Lung (tissue), 13 donors: ENCODE results near the gene FUT8. TPM values are rescaled to one million over a fixed set of nuclear protein-coding genes. Genes with fewer than 3 reads are reported as not detected.

Experiments
- ATAC-seq: fragments of 200-7000 bp; cut with Tn5 transposase; one replicate; pipeline ENCODE4 v1.9.1; 2020; ENCODE audit warnings: moderate number of reproducible peaks; ENCODE audit not compliant: insufficient read depth, low FRiP score
- DNase-seq, 3 donors: peaks; one replicate each; pipeline ENCODE4 v3.0.0-alpha.2; 2013 to 2017
- H3K27ac ChIP-seq, 2 donors: one replicate each; pipeline ENCODE4 v1.5.1; 2013; ENCODE audit warnings: mild to moderate bottlenecking in 2 of 2, moderate library complexity in 2 of 2, control low read depth in 1 of 2, inconsistent platforms in 1 of 2, low read depth in 1 of 2, low read length in 1 of 2
- H3K27me3 ChIP-seq, 3 donors: one replicate each; pipeline ENCODE4 v1.5.1; 2013; ENCODE audit warnings: low read length in 2 of 3; ENCODE audit not compliant: control insufficient read depth in 3 of 3, insufficient read depth in 3 of 3
- H3K36me3 ChIP-seq, 4 donors: one replicate each; pipeline ENCODE4 v1.5.1; 2013; ENCODE audit warnings: low read length in 4 of 4, mild to moderate bottlenecking in 1 of 4, moderate library complexity in 1 of 4; ENCODE audit not compliant: control insufficient read depth in 4 of 4, insufficient read depth in 4 of 4
- H3K4me1 ChIP-seq, 5 donors: one replicate each; pipeline ENCODE4 v1.5.1; 2013; ENCODE audit warnings: low read length in 5 of 5, mild to moderate bottlenecking in 2 of 5, moderate library complexity in 1 of 5; ENCODE audit not compliant: control insufficient read depth in 5 of 5, insufficient read depth in 5 of 5
- H3K4me3 ChIP-seq: one replicate; pipeline ENCODE4 v1.5.1; 2013; ENCODE audit warnings: mild to moderate bottlenecking, control low read depth, moderate library complexity
- H3K9ac ChIP-seq, 2 donors: one replicate each; pipeline ENCODE4 v1.5.1; 2013; ENCODE audit warnings: low read length in 2 of 2, control low read depth in 1 of 2; ENCODE audit not compliant: insufficient read depth in 1 of 2
- H3K9me3 ChIP-seq, 4 donors: one replicate each; pipeline ENCODE4 v1.5.1; 2013; ENCODE audit warnings: low read length in 3 of 4, mild to moderate bottlenecking in 1 of 4, moderate library complexity in 1 of 4; ENCODE audit not compliant: control insufficient read depth in 4 of 4, insufficient read depth in 3 of 4
- WGBS, 2 donors: extraction: QIAGEN DNeasy Blood & Tissue Kit; methylation state at CpG; one replicate each; pipeline ENCODE4 v1.1.7; 2013; 5-methylcytosine and 5-hydroxymethylcytosine counted together
- polyA plus RNA-seq, 2 donors: library from polyadenylated mRNA; stranded (reverse); fragments of 200-250 nt; gene quantifications; one replicate each; pipeline ENCODE4 v1.2.1, GENCODE V29; 2013
- small RNA-seq: library from RNA; depleted of rRNA; stranded (forward); fragments of <200 nt; gene quantifications from one replicate; pipeline ENCODE3, GENCODE V24; 2014; ENCODE audit warnings: low replicate concordance
- total RNA-seq, 2 donors: library from RNA; depleted of rRNA in 1 of 2; stranded (reverse); fragments of >200 nt in 1 of 2; gene quantifications; one replicate each; pipeline ENCODE4 v1.2.1, GENCODE V29; 2014 to 2021
- TF ChIP-seq, protein P1 (sequence below): IDR thresholded peaks from 2 replicates; pipeline ENCODE4 v1.5.1; 2012; ENCODE audit warnings: mild to moderate bottlenecking; ENCODE audit errors: control extremely low read depth, extremely low read depth
- donor health status: control.
- donor health status: control.
- donor health status: Bipolar disorder and iron deficiency.
- donor health status: healthy.
- donor health status: DM: yes; HTN: yes; CAD: no.

The FUT8 gene
- total and polyA plus RNA-seq, 4 donors, result 9.9 to 98.5 (median 25.8) TPM

DNA sequence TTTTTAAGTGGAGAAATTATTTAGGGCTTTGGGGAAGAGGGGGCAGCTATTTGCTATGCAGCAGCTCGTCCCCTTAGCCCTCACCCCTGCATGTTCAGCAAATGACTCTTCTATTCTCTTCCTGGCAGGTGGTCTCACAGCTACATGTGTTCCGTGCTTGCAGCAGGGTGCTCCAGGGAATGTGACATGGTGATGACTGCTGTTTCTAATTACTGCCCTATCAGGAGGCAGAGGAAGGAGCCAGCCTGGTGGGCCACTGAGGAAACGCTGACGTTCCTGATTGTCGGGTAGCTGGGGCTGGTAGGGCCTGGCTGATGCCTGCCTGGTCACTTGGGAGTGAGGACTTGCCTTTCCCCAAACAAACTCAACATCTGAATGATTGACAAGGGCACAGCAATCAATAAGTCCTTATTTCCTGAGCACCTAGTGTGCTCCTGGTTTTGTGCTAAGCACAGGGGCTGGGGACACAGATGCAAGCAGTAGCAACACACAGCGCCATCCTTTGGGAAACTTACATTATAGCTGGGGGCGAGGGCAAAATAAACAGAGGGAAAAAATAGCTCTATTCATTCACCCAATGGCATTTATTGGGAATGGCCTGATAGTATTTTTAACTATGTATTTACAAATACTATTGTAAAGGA is 377.8 kb downstream of the FUT8 start:
- DNase-seq, result no peak
- H3K4me1 ChIP-seq, result peaks cover 0 to 8% (median 0%) of the 10 kb centered on the region in 5 donors
- 74 to 78% methylated on average over 7 of the region's 7 CpGs for WGBS, 2 donors
- no peak overlapping the region for H3K9ac ChIP-seq
- no peaks in the 10 kb centered on the region for H3K27me3 ChIP-seq
- H3K9me3 ChIP-seq, result no peaks in the 10 kb centered on the region
- H3K27ac ChIP-seq, result no peak overlapping the region
- H3K36me3 ChIP-seq, result no peaks in the 10 kb centered on the region
- no peak for ATAC-seq
- TF ChIP-seq, protein P1, sequence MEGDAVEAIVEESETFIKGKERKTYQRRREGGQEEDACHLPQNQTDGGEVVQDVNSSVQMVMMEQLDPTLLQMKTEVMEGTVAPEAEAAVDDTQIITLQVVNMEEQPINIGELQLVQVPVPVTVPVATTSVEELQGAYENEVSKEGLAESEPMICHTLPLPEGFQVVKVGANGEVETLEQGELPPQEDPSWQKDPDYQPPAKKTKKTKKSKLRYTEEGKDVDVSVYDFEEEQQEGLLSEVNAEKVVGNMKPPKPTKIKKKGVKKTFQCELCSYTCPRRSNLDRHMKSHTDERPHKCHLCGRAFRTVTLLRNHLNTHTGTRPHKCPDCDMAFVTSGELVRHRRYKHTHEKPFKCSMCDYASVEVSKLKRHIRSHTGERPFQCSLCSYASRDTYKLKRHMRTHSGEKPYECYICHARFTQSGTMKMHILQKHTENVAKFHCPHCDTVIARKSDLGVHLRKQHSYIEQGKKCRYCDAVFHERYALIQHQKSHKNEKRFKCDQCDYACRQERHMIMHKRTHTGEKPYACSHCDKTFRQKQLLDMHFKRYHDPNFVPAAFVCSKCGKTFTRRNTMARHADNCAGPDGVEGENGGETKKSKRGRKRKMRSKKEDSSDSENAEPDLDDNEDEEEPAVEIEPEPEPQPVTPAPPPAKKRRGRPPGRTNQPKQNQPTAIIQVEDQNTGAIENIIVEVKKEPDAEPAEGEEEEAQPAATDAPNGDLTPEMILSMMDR, result no peak
- no peak overlapping the region for H3K4me3 ChIP-seq

GRCh38 chr14:65791191-65791981 is 378.9 kb downstream of the FUT8 start:
- TF ChIP-seq, protein P1, result no peak
- DNase-seq, result peak; percentile 52 to 73 (median 66)
- no peak overlapping the region for H3K9ac ChIP-seq

GRCh38 chr14:65792208-65792905 is 379.8 kb downstream of the FUT8 start:
- Histone ChIP-seq H3K4me1 (peaks cover 0 to 8% (median 0%) of the 10 kb centered on the region in 5 donors), H3K9me3 (no peaks in the 10 kb centered on the region), H3K4me3 (no peak overlapping the region), H3K27ac (no peak overlapping the region), H3K9ac (no peak overlapping the region), H3K27me3 (no peaks in the 10 kb centered on the region), H3K36me3 (no peaks in the 10 kb centered on the region)
- ATAC-seq (no peak), DNase-seq (no peak)
- WGBS, 2 donors, result 84% methylated on average over 9 of the region's 9 CpGs
- TF ChIP-seq, protein P1, result no peak

More at GRCh38 chr14:65791191-65791981, 378.9 kb downstream of the FUT8 start:
- WGBS, 2 donors, result 51 to 71% methylated on average over 14 of the region's 14 CpGs
- peaks cover 0 to 8% (median 0%) of the 10 kb centered on the region in 5 donors for H3K4me1 ChIP-seq
- H3K36me3 ChIP-seq, result no peaks in the 10 kb centered on the region
- ATAC-seq, result no peak
- no peaks in the 10 kb centered on the region for H3K9me3 ChIP-seq
- no peak overlapping the region for H3K27ac ChIP-seq
- H3K4me3 ChIP-seq, result no peak overlapping the region
- no peaks in the 10 kb centered on the region for H3K27me3 ChIP-seq

Small RNA genes lying within 50 kb of the gene (small RNA-seq; reads per million reads assigned to genes)
- not detected for gene MIR625
